DOHH2 (cell line): ENCODE data around the gene ACACB.

ENCODE experiments used
- EZH2phosphoT487 ChIP-seq: fragments of 200-600 bp; sonication (generic); IDR thresholded peaks from 2 replicates; pipeline ENCODE4 v1.6.1; 2017; ENCODE audit warnings: borderline replicate concordance, mild to moderate bottlenecking, antibody characterized with exemption, low read length, moderate library complexity, mixed read lengths
- TF ChIP-seq, protein P1 (sequence below): fragments of 200-600 bp; sonication (generic); IDR thresholded peaks from one replicate; pipeline ENCODE4 v1.5.1; 2014; ENCODE audit warnings: antibody characterized with exemption, mild to moderate bottlenecking, low read depth, low read length; ENCODE audit not compliant: poor library complexity, severe bottlenecking

GRCh38 chr12:109279525-109279924 is 163.1 kb downstream of the ACACB start:
- TF ChIP-seq, protein P1, sequence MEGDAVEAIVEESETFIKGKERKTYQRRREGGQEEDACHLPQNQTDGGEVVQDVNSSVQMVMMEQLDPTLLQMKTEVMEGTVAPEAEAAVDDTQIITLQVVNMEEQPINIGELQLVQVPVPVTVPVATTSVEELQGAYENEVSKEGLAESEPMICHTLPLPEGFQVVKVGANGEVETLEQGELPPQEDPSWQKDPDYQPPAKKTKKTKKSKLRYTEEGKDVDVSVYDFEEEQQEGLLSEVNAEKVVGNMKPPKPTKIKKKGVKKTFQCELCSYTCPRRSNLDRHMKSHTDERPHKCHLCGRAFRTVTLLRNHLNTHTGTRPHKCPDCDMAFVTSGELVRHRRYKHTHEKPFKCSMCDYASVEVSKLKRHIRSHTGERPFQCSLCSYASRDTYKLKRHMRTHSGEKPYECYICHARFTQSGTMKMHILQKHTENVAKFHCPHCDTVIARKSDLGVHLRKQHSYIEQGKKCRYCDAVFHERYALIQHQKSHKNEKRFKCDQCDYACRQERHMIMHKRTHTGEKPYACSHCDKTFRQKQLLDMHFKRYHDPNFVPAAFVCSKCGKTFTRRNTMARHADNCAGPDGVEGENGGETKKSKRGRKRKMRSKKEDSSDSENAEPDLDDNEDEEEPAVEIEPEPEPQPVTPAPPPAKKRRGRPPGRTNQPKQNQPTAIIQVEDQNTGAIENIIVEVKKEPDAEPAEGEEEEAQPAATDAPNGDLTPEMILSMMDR: no peak
- no peak for TF ChIP-seq EZH2phosphoT487
